ENCODE data around the gene ERG. TPM values are rescaled to one million over a fixed set of nuclear protein-coding genes. Genes with fewer than 3 reads are reported as not detected.

Gene ERG
- total RNA-seq, 1 donor from 2014 or later, result 28.5 TPM

GRCh38 chr21:38474796-38475195 is 23.5 kb downstream of the ERG start:
- peaks cover 3 to 25% of the 10 kb centered on the region in 2 donors for H3K4me1 ChIP-seq
- H3K9me3 ChIP-seq, result no peaks in the 10 kb centered on the region
- intact Hi-C loops (cut with DNase I), result no loop called here
- DNase-seq (ENCODE audit: low spot score in 2 of 2), result no peak
- peak overlapping the region; percentile 12 to 70 for H3K27ac ChIP-seq
- TF ChIP-seq CTCF (IDR thresholded peaks at IDR 0.05), result no peak
- H3K36me3 ChIP-seq, result peaks cover 0 to 3% of the 10 kb centered on the region in 2 donors
- no peak overlapping the region for H3K4me3 ChIP-seq
- H3K27me3 ChIP-seq, result no peaks in the 10 kb centered on the region

GRCh38 chr21:38474124-38474523 is 24.2 kb downstream of the ERG start:
- no peak for DNase-seq (ENCODE audit: low spot score in 2 of 2)
- Histone ChIP-seq H3K4me3 (no peak overlapping the region), H3K27ac (peak overlapping the region; percentile 12 to 70), H3K4me1 (peaks cover 3 to 25% of the 10 kb centered on the region in 2 donors), H3K27me3 (no peaks in the 10 kb centered on the region), H3K36me3 (peaks cover 0 to 3% of the 10 kb centered on the region in 2 donors), H3K9me3 (no peaks in the 10 kb centered on the region)
- TF ChIP-seq CTCF (IDR thresholded peaks at IDR 0.05), result no peak
- intact Hi-C loops (cut with DNase I), result no loop called here

- DNase-seq (ENCODE audit: low spot score in 2 of 2), result no peak
- Histone ChIP-seq H3K36me3 (peaks cover 0 to 3% of the 10 kb centered on the region in 2 donors), H3K4me3 (no peak overlapping the region), H3K27me3 (no peaks in the 10 kb centered on the region), H3K9me3 (no peaks in the 10 kb centered on the region), H3K4me1 (peaks cover 0 to 19% of the 10 kb centered on the region in 2 donors), H3K27ac (no peak overlapping the region)
- no peak for TF ChIP-seq CTCF (IDR thresholded peaks at IDR 0.05)
- intact Hi-C loops (cut with DNase I), result no loop called here
These were observed 25.7 kb downstream of the ERG start for GRCh38 chr21:38472412-38473108.

GRCh38 chr21:38471766-38472165 is 26.5 kb downstream of the ERG start:
- intact Hi-C loops (cut with DNase I), result no loop called here
- H3K27ac ChIP-seq, result no peak overlapping the region
- peaks cover 0 to 3% of the 10 kb centered on the region in 2 donors for H3K36me3 ChIP-seq
- H3K9me3 ChIP-seq, result no peaks in the 10 kb centered on the region
- DNase-seq (ENCODE audit: low spot score in 2 of 2), result no peak
- H3K4me3 ChIP-seq, result no peak overlapping the region
- no peaks in the 10 kb centered on the region for H3K27me3 ChIP-seq
- peaks cover 0 to 16% of the 10 kb centered on the region in 2 donors for H3K4me1 ChIP-seq
- no peak for TF ChIP-seq CTCF (IDR thresholded peaks at IDR 0.05)

GRCh38 chr21:38470755-38471154 is 27.5 kb downstream of the ERG start:
- Histone ChIP-seq H3K36me3 (peaks cover 0 to 3% of the 10 kb centered on the region in 2 donors), H3K4me3 (no peak overlapping the region), H3K4me1 (peaks cover 0 to 8% of the 10 kb centered on the region in 2 donors), H3K27me3 (no peaks in the 10 kb centered on the region), H3K27ac (peak overlapping the region; percentile 7 to 16), H3K9me3 (no peaks in the 10 kb centered on the region)
- TF ChIP-seq CTCF (IDR thresholded peaks at IDR 0.05), result no peak
- intact Hi-C loops (cut with DNase I), result no loop called here
- no peak for DNase-seq (ENCODE audit: low spot score in 2 of 2)

Data from ascending aorta (tissue), 2 donors.